ENCODE measurements around the gene KCNC3. TPM values are rescaled to one million over a fixed set of nuclear protein-coding genes. Genes with fewer than 3 reads are reported as not detected.

Gene KCNC3
- total and polyA plus RNA-seq, 2 of the 4 experiments (the other 2 are of a cell fraction), result 0.07 TPM; not detected in 1

DNA sequence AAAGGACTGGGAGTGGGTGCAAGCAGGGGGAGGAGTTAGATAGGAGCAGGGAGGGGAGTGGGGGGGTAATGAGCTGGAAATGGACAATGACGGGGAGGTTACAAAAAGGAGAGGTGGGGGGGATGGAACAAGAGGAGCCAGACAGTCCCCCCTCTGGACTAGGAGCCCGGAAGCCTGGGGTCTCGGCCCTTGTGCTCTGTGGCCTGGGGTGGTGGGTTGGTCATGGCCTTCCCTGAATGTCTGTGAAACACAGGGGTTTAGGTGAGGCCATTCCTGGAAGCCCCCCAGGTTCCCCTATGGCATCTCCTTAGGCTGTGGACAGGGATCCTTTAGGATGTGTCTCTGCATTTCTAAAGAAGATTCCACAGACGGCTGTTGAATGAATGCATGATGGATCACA is 12.1 kb downstream of the KCNC3 start:
- H3K27ac ChIP-seq (ENCODE audit: insufficient read depth, low read length), result no peak overlapping the region
- H3K23ac ChIP-seq (ENCODE audit: low read depth, low read length), result no peak overlapping the region
- no peaks in the 10 kb centered on the region for H3K79me1 ChIP-seq (ENCODE audit: low read depth in 1 of 2, low read length in 2 of 2)
- dilution Hi-C loops (cut with HindIII; ENCODE audit: low sequenced_read_pairs, unreplicated experiment), result no loop called here
- H3K14ac ChIP-seq (replicated peaks; ENCODE audit: low read depth, low read length), result no peak overlapping the region
- H2AK9ac ChIP-seq (replicated peaks; ENCODE audit: low read depth, low read length, poor library complexity), result no peak overlapping the region
- no TSS peak for BruUV-seq (replicated peaks)
- H3K36me3 ChIP-seq (ENCODE audit: control insufficient read depth, insufficient read depth, low read length), result no peaks in the 10 kb centered on the region
- H4K8ac ChIP-seq (ENCODE audit: low read depth in 2 of 2, low read length in 2 of 2), result no peak overlapping the region
- no peak overlapping the region for H2BK20ac ChIP-seq (ENCODE audit: low read depth, low read length)
- TF ChIP-seq MXI1 (IDR thresholded peaks at IDR 0.05; ENCODE audit: borderline replicate concordance, low read depth, low read length) (no peak), RFX5 (IDR thresholded peaks at IDR 0.05; ENCODE audit: low read depth, low read length) (no peak), SMC3 (IDR thresholded peaks at IDR 0.05; ENCODE audit: low read depth, low read length) (no peak)
- TF ChIP-seq, protein P1, sequence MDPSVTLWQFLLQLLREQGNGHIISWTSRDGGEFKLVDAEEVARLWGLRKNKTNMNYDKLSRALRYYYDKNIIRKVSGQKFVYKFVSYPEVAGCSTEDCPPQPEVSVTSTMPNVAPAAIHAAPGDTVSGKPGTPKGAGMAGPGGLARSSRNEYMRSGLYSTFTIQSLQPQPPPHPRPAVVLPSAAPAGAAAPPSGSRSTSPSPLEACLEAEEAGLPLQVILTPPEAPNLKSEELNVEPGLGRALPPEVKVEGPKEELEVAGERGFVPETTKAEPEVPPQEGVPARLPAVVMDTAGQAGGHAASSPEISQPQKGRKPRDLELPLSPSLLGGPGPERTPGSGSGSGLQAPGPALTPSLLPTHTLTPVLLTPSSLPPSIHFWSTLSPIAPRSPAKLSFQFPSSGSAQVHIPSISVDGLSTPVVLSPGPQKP (IDR thresholded peaks at IDR 0.05; ENCODE audit: borderline replicate concordance, low read depth, low read length), result no peak
- TF ChIP-seq, protein P2, sequence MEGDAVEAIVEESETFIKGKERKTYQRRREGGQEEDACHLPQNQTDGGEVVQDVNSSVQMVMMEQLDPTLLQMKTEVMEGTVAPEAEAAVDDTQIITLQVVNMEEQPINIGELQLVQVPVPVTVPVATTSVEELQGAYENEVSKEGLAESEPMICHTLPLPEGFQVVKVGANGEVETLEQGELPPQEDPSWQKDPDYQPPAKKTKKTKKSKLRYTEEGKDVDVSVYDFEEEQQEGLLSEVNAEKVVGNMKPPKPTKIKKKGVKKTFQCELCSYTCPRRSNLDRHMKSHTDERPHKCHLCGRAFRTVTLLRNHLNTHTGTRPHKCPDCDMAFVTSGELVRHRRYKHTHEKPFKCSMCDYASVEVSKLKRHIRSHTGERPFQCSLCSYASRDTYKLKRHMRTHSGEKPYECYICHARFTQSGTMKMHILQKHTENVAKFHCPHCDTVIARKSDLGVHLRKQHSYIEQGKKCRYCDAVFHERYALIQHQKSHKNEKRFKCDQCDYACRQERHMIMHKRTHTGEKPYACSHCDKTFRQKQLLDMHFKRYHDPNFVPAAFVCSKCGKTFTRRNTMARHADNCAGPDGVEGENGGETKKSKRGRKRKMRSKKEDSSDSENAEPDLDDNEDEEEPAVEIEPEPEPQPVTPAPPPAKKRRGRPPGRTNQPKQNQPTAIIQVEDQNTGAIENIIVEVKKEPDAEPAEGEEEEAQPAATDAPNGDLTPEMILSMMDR (conservative IDR thresholded peaks at IDR 0.05; ENCODE audit: low read depth, low read length), result no peak
- H3K4me2 ChIP-seq (ENCODE audit: low read depth, low read length), result no peak overlapping the region
- H3K18ac ChIP-seq (ENCODE audit: low read depth, low read length), result no peak overlapping the region
- 67% methylated on average over 2 of the region's 4 CpGs; no CpG with 5 or more reads in 1 of the 2 experiments for WGBS, 2 experiments (ENCODE audit: extremely low coverage in 2 of 2, insufficient read length in 1 of 2)
- no peak overlapping the region for H3K9ac ChIP-seq (ENCODE audit: low read depth, low read length)
- no peaks in the 10 kb centered on the region for H3K9me1 ChIP-seq (ENCODE audit: insufficient read depth, low read length)
- H2AK5ac ChIP-seq (ENCODE audit: low read depth, low read length), result no peak overlapping the region
- ATAC-seq (ENCODE audit: low read depth), result no peak
- ChIA-PET POLR2A (ENCODE audit: unreplicated experiment) (no interaction called here), CTCF (no interaction called here)
- H2BK15ac ChIP-seq (ENCODE audit: low read depth, low read length), result no peak overlapping the region
- no peaks in the 10 kb centered on the region for H3K9me3 ChIP-seq (ENCODE audit: control insufficient read depth, insufficient read depth, low read length)
- no peak overlapping the region for H2AFZ ChIP-seq (replicated peaks; ENCODE audit: low read length, poor library complexity)
- H3K4ac ChIP-seq (ENCODE audit: low read depth, low read length), result no peak overlapping the region
- no peaks in the 10 kb centered on the region for H4K20me1 ChIP-seq (ENCODE audit: insufficient read depth, low read length)
- peaks cover 32% of the 10 kb centered on the region for H3K27me3 ChIP-seq (ENCODE audit: control insufficient read depth, insufficient read depth, low read length)
- no peak overlapping the region for H3K56ac ChIP-seq (ENCODE audit: extremely low read depth, insufficient read depth, low read length)
- intact Hi-C loops (cut with micrococcal nuclease), result no loop called here
- H3K4me1 ChIP-seq (ENCODE audit: control insufficient read depth, insufficient read depth, low read length), result no peaks in the 10 kb centered on the region
- no peak overlapping the region for H2BK5ac ChIP-seq (ENCODE audit: low read depth, low read length, poor library complexity, severe bottlenecking)
- no peak overlapping the region for H2BK120ac ChIP-seq (ENCODE audit: low read depth, low read length)
- no peak for DNase-seq
- in situ Hi-C loops (cut with MboI; ENCODE audit: low sequenced_read_pairs), result no loop called here
- H3K4me3 ChIP-seq (ENCODE audit: insufficient read depth, low read depth, low read length), result no peak overlapping the region
- H4K91ac ChIP-seq (ENCODE audit: insufficient read depth, low read depth, low read length), result no peak overlapping the region
- H4K5ac ChIP-seq (ENCODE audit: low read depth, low read length), result no peak overlapping the region

All from IMR-90 (cell line).